HG02870 (cell line): ENCODE data around the gene ENTR1.
A peak's percentile ranks its signal among the peaks of the same experiment; 100 is the strongest.
"Not testable (repeated sequence)": the region's sequence is repeated elsewhere in the genome, so short reads cannot be mapped to it uniquely, and the experiment has no call there.

ENCODE experiments used
- ATAC-seq: cut with Tn5 transposase; IDR thresholded peaks from one replicate; pipeline ENCODE4 v1.9.1; 2021; ENCODE audit warnings: mild to moderate bottlenecking, moderate library complexity; ENCODE audit not compliant: unreplicated experiment

Gene ENTR1

DNA sequence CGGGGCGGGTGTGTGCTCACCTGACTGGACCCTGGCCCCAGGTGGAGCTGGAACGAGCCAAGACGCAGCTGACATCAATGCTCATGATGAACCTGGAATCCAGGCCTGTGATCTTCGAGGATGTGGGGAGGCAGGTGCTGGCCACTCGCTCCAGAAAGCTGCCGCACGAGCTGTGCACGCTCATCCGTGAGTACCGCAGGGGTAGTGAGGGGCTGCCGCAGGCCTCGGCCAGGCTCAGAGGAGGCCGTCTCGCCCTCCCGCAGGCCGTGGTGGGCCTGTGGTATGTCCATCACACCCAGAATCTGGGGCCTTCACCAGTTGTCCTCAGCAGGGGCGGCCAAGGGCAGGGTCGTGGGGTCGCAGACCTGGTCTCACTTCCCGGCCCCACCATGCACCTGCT lies 11.4 kb upstream of the ENTR1 start:
- ATAC-seq, result no peak

DNA sequence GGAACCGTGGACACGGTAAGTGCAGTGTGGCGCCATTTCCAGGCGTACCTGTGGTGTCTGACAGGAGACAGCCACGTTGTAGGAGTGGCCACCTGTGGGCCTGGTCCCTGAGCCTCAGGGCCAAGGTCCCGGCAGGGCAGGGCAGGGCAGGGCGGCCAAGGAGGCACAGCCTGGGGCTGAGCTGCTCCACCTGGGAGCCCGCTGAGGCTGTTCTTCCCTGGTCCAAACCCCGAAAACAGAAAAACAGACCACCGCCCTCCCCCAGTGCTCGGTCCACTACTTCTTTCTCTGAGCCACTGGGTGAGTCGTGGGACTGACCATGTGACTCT lies 8.6 kb upstream of the ENTR1 start:
- no peak for ATAC-seq

DNA sequence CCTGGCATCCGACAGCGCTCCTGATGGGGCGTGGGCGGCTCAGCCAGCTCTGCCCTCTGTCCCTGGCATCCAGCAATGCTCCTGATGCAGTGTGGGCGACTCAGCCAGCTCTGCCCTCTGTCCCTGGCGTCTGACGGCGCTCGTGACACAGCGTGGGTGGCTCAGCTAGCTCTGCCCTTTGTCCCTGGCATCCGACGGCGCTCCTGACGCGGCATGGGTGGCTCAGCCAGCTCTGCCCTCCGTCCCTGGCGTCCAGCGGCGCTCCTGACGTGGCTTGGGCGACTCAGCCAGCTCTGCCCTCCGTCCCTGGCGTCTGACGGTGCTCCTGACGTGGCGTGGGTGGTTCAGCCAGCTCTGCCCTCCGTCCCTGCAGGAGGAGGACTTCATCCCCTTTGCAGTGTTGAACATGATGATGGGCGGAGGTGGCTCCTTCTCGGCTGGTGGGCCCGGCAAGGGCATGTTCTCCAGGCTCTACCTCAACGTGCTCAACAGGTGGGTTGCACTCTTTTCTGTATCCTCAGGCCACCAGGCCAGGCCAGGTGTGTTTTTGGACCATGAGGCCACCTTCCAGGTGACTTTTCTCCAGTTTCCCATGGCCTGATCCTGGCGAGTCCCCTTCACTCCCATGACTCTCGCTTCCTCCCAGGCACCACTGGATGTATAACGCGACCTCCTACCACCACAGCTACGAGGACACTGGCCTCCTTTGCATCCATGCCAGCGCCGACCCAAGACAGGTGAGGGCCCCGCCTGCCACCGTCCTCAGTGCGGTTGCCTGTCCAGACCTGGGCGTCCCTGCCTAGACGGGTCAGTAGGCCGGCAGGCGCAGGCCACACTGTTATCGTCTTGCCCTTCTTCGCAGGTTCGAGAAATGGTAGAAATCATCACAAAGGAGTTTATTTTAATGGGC lies 8.0 kb upstream of the ENTR1 start:
- ATAC-seq, result no peak

DNA sequence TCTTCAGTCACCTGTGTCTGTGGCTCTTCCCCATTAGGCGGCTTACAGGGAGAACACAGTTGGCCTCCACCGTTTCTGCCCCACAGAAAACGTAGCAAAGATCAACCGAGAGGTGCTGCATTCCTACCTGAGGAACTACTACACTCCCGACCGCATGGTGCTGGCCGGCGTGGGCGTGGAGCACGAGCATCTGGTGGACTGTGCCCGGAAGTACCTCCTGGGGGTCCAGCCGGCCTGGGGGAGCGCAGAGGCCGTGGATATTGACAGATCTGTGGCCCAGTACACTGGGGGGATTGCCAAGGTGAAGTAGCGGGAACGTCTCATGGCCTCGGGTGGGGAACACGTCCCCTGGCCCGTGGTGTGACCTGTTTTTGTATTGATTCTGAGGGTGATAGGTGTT lies 6.5 kb upstream of the ENTR1 start:
- ATAC-seq, result no peak

DNA sequence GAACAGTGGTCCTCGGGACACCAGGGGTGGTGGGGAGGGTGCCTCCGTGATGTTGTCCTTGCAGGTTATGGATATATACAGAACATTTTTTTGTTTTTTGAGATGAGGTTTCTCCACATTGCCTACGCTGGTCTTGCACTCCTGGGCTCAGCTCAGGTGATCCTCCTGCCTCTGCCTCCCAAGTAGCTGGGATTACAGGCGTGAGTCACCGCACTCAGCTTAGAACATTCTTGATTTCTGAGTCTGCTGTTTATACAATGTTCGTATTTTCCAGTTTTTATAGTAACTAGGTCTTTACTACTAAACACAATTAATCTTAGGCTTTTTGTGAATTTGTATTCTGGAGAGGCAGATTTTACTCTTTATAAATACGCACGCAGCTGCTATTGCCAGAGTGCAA lies 6.0 kb upstream of the ENTR1 start:
- ATAC-seq, result no peak

DNA sequence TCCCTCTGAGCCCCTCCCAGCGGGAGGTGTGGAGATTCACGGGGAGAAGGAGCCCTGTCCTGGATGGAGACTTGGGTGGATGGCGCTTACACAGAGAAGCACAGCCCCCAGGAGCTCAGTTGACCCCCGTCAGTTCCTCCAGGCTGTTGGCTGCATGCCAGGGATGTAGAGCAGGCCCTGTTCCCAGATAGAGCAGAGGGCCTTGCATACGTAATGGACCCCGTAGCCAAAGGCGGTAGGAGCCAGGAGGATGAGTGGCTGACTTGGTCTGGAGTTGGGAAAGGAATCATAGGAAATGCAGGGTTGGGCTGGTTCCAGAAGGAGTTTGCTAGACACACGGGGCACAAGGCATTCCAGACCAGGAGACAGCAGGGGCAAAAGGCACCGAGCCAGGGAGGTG lies 2.5 kb upstream of the ENTR1 start:
- ATAC-seq, result no peak

DNA sequence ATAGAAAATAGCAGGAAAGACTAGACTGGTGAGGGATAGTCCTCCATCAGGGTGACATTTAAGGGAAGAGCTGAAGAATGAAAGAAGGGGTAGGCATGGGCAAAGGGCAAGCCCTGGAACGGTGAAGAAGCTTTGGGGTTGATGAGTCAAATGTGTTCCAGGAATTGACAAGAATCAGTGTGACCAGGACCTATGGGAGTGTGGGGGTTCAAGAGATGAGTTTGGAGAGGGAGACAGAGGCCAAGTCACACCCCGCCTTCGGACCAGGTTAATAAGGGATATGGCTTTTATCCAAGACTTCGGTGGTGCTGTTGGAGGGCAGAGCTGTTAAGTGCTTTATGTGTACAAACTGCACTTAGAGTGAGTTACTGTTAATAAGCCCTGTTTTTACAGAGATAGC lies 964 bp upstream of the ENTR1 start:
- no peak for ATAC-seq

DNA sequence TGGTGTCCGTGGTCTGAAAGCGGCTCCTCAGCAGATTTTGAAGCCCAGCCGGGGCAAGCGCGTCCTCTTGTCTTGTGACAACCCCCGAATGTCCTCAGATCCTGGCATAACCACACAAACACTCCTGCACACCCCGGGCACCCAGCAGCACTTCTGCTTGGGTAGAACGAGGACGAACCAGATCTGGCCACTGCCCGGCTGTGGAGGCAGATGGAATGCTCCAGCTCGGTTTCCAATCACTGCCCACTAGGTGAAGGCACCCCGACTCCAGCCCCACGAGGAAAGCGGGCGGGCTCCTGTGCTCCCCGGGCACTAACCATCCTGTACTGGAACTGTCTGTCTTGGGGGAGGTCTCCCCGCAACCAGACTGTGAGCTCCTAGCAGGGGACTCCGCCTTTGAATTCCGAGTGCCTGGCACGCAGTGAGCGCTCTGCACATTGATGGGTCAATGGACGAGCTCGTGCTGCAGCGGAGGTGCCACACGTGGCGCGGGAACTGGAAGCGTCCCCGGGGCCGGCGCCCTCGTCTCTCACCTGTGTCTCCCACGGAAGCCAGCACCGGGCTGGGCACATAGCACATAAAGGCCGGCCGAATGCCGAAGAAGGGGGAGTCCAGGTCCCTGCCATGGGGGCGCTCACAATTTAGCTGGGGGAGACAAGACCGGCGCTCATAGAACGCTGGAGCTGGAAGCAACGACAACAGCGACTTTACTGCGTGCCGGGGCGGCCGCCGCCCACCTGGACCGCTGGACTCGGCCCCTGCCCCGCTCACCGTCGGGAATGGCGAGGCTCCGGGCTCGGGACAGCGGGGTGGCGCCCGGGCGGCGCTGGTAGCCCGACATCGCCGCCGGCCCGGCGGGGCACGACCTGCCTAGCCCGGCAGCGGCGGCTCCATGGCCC lies 608 bp downstream of the ENTR1 start:
- peak; percentile 28 for ATAC-seq

DNA sequence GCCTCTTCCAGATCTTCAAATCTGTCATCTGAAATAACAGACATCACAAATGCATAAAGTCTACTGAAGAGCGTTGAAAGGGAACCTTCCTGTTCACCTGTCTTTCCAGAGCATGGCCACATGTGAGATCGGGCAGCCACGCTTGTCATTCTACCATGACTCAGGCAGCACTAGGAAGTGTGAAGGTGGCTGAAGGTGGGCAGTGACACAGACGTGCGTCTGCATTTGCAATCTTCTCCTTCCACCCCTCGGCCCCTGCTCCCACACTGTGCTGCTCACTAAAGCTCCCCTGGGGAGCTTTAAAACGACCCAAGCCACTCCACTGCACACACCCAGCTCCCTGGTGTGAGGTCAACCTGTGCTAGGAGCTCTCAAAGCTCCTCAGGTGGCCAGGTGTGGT lies 2.5 kb downstream of the ENTR1 start:
- ATAC-seq, result no peak

DNA sequence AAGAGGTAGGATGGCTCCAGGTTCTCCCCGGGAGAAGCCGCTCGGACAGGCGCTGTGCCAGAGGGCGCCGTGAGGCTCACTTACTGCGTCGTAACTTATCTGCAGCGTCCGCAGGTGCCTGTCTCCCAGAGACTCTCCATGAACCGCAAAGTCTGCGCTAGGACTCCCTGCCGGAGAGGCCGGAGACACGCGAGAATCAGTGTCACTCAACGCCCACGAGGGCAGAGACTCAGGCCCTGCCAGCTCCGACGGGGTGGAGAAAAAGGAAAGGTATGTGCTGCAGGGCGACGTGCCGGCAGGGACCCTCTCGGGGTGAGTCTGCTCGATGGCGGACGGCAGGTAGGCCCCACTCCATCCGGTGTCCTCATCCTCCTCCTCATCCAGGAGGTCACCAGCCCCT lies 3.4 kb downstream of the ENTR1 start:
- ATAC-seq, result not testable (repeated sequence)

DNA sequence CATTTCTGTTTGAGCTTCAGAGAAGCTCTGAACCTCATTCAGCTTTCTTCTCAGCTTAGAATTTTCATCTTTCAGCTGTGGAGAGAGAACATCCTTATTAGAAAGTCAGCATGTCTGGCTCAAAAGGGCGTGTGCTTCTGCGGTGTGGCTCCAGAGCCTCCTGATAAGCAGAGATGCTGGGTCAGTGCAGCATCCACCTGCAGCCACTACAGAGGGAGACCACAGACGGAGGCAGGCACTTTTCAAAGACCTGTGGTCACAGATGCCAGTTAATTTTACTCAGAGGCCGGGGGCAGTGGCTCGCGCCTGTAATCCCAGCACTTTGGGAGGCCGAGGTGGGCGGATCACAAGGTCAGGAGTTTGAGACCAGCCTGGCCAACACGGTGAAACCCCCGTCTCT lies 4.5 kb downstream of the ENTR1 start:
- not testable (repeated sequence) for ATAC-seq

DNA sequence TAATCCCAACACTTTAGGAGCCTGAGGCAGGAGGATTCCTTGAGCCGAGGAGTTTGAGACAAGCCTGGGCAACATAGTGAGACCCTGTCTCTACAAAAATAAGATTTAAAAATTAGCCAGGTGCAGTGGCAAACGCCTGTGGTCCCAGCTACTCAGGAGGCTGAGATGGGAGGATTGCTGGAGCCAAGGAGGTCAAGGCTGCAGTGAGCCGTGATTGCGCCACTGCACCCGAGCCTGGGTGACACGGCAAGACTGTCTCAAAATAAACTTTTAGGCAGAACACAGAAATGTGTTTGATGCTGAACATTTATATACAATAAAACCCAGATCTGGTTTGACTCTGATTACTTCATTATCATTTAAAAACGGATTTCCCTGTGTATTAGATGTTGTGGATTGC lies 4.9 kb downstream of the ENTR1 start:
- no peak for ATAC-seq

DNA sequence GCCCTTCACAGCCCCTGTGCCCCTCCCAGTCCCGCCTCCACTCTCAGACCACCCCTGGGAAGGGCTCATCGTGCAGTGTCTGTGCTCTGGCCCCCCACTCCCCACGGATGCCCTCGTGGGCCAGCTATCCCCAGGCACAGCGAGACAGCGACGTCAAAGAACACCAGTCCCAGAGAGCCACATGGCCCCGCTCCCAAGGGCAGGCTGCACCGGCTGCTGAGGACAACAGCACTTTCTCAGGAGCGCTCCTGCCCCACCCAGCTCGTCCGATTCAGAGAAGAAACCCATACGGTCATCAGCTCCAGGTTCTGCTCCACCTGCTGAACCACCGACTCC lies 5.6 kb downstream of the ENTR1 start:
- ATAC-seq, result no peak

DNA sequence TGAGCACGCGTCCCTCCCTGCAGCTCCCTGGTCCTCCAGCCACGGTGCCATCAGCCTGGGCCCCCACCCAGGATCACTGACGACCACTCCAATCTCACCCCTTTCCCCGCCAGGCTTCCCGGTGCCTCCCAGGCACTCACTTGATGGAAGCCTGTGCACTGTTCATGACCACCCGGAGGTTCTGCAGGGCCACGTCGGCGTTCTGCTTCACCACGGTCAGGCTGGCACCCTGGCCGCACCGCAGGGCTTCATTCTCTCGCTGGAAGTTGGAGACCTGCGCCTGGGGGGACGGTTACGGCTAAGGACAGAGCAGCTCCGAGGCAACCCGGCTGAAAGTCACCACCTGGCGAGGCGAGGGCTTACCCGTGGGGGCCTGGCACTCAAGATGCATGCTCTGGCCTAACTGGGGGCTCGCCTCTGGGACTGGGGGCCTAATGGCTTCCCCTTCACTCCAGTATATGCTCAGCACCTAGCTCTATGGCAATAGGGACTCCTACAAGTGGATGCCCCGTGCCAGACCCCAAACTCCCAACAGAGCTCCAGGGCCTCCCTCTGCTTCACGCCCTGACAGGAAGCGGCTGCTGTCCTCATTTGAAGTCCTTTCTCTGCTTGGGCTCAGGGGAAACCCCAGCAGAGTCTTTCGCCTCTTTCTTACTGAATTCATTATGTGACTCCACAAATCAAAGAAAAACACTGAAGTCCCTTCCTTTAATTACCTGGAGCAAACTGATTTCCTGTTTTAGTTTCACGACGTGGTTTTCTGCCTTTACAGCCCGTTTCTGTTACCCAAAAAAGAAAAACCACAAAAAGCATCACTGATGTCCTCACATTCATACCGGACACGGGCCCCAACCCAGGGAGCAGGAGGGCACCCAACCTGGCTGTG lies 6.3 kb downstream of the ENTR1 start:
- no peak for ATAC-seq

DNA sequence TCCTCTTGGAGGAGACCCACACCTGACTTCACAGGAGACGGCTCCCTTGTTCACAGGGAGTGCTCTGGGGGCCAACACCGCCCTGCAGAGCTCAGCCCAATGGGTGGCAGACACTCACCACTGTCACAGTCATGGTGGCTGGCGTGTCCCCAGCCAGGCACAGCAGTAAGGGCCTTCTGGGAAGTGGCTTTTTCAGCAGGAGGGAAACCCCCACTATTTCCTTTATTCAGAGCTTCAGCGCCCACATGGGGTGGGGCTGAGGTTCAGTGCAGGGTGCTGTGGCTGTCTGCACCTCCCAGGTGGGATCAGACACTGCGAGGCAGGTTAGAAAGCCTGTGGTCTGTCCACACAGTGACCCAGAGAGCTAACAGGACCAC lies 6.9 kb downstream of the ENTR1 start:
- no peak for ATAC-seq

DNA sequence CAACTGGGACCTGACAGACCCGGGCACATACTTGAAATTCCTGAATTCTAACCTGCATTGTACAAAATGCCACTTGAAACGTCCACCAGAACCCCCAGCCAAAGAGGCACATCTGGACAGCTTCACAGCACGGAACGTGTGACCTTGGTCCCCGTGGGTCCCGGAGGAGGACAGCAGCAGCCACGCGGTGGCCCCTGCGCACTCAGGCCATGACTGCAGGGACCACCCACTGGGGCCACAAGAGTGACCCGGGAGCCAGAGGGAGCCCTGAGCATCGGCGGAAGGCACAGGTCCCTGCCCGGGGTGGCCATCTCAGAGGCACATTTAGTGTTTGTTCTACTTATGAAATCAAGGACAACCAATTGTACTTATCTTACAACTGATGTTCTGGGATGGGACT lies 8.3 kb downstream of the ENTR1 start:
- ATAC-seq, result no peak

DNA sequence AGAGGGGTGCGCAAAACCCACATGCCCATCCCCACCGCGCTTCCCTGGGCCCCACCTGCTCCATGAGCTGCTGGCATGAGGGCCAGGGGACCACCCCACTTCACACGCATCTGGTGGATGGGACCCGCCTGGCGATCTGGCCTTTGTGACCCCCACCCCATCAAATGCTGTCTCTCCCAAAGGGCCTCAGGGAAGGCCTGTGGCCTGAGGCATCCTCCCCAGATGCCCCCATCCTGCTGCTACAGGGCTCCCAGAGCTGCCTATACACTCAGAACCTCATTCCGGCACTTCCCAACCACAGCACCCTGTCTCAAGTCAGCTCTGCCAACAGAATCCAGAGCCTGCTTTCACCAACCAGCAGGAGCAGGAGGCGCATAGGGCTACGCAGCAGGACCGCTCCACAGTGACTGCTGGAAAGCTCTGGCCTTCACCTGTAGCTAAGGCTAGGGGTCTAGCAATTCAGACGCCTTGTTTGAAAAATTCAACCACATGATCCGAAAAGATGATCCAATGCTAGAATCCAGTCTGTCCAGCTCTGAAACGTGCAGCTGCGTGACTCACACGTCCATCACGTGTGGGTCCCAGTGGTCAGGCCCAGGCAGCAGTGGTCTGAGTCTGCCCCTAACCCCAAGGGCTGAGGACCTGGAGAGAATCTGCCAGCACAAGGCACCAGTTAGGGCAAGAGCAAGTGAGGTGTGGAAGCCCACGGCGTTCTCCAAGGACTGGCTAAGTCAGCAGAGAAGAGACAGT lies 9.1 kb downstream of the ENTR1 start:
- ATAC-seq, result no peak

DNA sequence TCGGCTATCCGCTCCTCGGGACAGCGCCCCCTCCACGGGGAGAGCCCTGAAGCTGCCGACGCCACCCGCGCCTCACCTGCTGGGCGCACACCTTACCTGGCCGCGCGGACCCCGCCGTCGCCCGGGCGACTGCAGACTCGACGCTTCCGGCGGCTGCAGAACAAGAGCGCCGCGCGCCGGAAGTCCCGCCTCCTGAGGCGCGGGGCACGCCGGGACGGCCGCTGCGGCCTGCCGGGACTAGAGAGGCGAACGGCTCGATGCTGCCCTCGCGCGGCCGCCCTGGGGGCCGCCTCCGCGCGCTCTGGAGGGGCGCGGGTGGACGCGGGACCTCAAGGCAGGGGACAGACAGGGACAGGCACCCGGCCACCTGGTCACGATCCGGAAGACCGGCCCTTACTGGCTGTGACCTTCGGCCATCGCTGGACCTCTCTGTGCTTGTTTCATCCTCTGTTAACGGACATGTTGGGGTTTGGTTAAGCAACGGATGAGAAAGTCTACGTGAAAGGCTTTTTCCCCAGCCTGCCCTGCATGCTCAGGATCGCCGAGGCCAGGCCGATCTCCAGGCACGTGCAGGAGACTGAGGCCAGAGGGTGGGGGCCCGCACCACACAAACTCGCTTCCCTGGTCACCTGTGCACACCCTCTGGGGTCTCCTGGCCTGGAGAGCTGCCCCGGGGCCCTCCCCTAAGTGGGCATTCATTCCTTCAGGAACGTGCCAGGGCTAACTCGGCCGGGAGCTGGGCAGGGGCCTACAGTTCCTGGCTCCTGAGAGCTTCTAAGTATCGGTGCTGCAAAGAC lies 10.2 kb downstream of the ENTR1 start, which contains the start of gene SNAPC4:
SNAPC4 (minus strand) TSS at position 133 of the 797 bp plus-strand sequence. CDS start 1,742 bp downstream, outside the sequence.
- ATAC-seq, result peak; percentile 52

DNA sequence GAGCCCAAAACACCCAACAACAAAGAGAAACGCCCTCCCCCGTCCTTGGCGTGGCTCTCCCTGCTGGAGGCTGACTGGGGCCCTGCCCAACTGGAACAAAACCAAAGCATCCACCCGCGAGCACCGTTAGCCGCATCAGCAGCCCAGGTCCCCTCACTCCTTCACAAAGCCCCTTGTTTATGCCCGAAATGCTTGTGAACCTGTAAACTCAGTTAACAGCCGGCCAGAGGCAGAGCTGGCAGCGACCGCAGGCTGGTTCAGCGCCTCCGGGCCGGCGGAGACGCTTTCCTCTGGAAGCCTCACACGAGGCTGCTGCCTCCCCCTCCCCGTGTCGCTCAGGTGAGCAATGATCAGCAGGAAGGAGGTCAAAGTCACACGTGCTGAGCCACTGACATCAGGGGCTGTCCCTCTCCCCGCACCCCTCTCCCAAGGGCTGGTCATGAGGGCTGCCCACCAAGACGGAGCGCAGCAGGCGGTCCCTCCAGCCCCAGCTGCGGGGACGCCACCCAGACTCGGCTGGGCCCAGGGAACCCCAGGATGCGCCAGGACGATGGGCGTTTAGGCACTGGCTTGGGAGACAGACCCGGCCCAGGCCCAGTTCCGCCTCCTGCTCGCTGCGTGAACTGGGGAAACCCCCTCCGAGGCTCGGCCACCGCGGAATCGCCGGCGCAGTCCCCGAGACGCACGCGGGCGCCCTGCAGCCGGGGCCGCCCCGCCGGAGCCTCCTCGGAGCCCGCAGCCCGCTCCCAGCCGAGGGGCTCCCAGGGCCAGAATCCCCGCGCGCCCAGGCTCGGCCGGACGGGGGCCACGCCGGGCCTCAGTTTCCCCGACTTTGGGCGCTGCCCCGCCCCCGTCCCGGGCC lies 11.0 kb downstream of the ENTR1 start:
- no peak for ATAC-seq
